H1 (cell line): Measurements from ENCODE around the gene FAM53B. TPM values are rescaled to one million over a fixed set of nuclear protein-coding genes. Genes with fewer than 3 reads are reported as not detected.

Source experiments
- CTCF ChIA-PET: fragments of 300-600 bp; sonication (Branson Sonifier 250); formaldehyde crosslinking; loops from one replicate; lab custom pipeline; 2021; ENCODE audit not compliant: partially characterized antibody; lab: Charles Lee
- POLR2A ChIA-PET: fragments of 300-600 bp; sonication (Branson Sonifier 250); formaldehyde crosslinking; loops from one replicate; lab custom pipeline; 2021; ENCODE audit warnings: inconsistent platforms; ENCODE audit not compliant: partially characterized antibody; lab: Charles Lee
- DNase-seq, 2 experiments: peaks; one replicate each; pipeline versions ENCODE4 v3.0.0 to v3.0.0-alpha.2; 2010 to 2022; ENCODE audit warnings: low spot score in 2 of 2, low read depth in 1 of 2, mixed read lengths in 1 of 2
- FAIRE-seq: peaks from 2 replicates; lab custom pipeline; 2011; peaks lifted over from hg19 to GRCh38; lab: Jason Lieb, UNC
- H2AFZ ChIP-seq: 2 replicates; pipeline ENCODE4 v1.8.1; 2012; ENCODE audit warnings: low read length, inconsistent platforms
- H2AK5ac ChIP-seq: 2 replicates; pipeline ENCODE4 v1.6.1; 2013; ENCODE audit warnings: low read depth, low read length
- H2BK120ac ChIP-seq: replicated peaks from 2 replicates; pipeline ENCODE3; 2013; ENCODE audit warnings: low read depth, low read length, inconsistent platforms
- H2BK12ac ChIP-seq: 2 replicates; pipeline ENCODE4 v1.6.1; 2013; ENCODE audit warnings: low read depth, low read length
- H2BK15ac ChIP-seq: 2 replicates; pipeline ENCODE4 v1.6.1; 2013; ENCODE audit warnings: low read length
- H2BK20ac ChIP-seq: 2 replicates; pipeline ENCODE4 v1.6.1; 2013; ENCODE audit warnings: low read length
- H2BK5ac ChIP-seq: 2 replicates; pipeline ENCODE4 v1.6.1; 2013; ENCODE audit warnings: low read depth, low read length
- H3K14ac ChIP-seq: 2 replicates; pipeline ENCODE4 v1.6.1; 2013; ENCODE audit warnings: inconsistent platforms; ENCODE audit not compliant: insufficient read length
- H3K18ac ChIP-seq: 2 replicates; pipeline ENCODE4 v1.6.1; 2013; ENCODE audit warnings: low read length; ENCODE audit errors: extremely low read depth
- H3K23ac ChIP-seq: 2 replicates; pipeline ENCODE4 v1.6.1; 2013; ENCODE audit warnings: inconsistent platforms; ENCODE audit not compliant: insufficient read length
- H3K23me2 ChIP-seq: 2 replicates; pipeline ENCODE4 v1.6.1; 2013; ENCODE audit warnings: low read depth, low read length
- H3K27ac ChIP-seq: 2 replicates; pipeline ENCODE4 v1.6.1; 2011; ENCODE audit warnings: low read depth, low read length, inconsistent platforms
- H3K27me3 ChIP-seq, 4 experiments: replicated peaks in 1 of 4; 1 replicate in 1 of 4; 2 replicates in 3 of 4; pipeline versions ENCODE4 v1.6.1 to v1.8.1; 2011 to 2013; ENCODE audit warnings: low read length in 3 of 4, mild to moderate bottlenecking in 3 of 4, inconsistent platforms in 2 of 4, mixed read lengths in 2 of 4, moderate library complexity in 1 of 4; ENCODE audit not compliant: control insufficient read depth in 3 of 4, insufficient read depth in 3 of 4; ENCODE audit errors: extremely low read depth in 1 of 4
- H3K36me3 ChIP-seq, 4 experiments: 2 replicates each; pipeline versions ENCODE4 v1.6.1 to v1.8.1; 2011 to 2013; ENCODE audit warnings: mild to moderate bottlenecking in 4 of 4, low read length in 3 of 4, moderate library complexity in 2 of 4, control low read depth in 1 of 4, inconsistent platforms in 1 of 4; ENCODE audit not compliant: insufficient read depth in 4 of 4, control insufficient read depth in 2 of 4
- H3K4ac ChIP-seq: replicated peaks from 2 replicates; pipeline ENCODE3; 2013; ENCODE audit warnings: low read length, low read depth, mixed read lengths, inconsistent platforms; ENCODE audit not compliant: insufficient read length
- H3K4me1 ChIP-seq, 4 experiments: replicated peaks in 1 of 4; 1 replicate in 1 of 4; 2 replicates in 3 of 4; pipeline versions ENCODE4 v1.6.1 to v1.8.1; 2011 to 2013; ENCODE audit warnings: low read length in 3 of 4, inconsistent platforms in 2 of 4, mixed read lengths in 1 of 4; ENCODE audit not compliant: insufficient read depth in 4 of 4, control insufficient read depth in 3 of 4
- H3K4me2 ChIP-seq, 2 experiments: 2 replicates each; pipeline versions ENCODE4 v1.6.1 to v1.8.1; 2011 to 2013; ENCODE audit warnings: low read depth in 2 of 2, low read length in 2 of 2, control low read depth in 1 of 2, inconsistent platforms in 1 of 2, mild to moderate bottlenecking in 1 of 2; ENCODE audit not compliant: insufficient read depth in 1 of 2
- H3K4me3 ChIP-seq, 4 experiments: fragments of 200-600, 300-600 bp in 1 of 4; sonication (generic), shearing (Covaris generic), sonication (Bioruptor Twin) in 1 of 4; 2 replicates each; pipeline versions ENCODE4 v1.5.1 to v1.8.1; 2011 to 2016; ENCODE audit warnings: low read length in 4 of 4, low read depth in 3 of 4, control low read depth in 2 of 4, inconsistent platforms in 2 of 4, mild to moderate bottlenecking in 2 of 4, mixed read lengths in 1 of 4, moderate library complexity in 1 of 4; ENCODE audit not compliant: insufficient read depth in 2 of 4; ENCODE audit errors: extremely low read depth in 1 of 4
- H3K56ac ChIP-seq: replicated peaks from 2 replicates; pipeline ENCODE3; 2013; ENCODE audit warnings: low read depth, mild to moderate bottlenecking, mixed read lengths, low read length, inconsistent platforms; ENCODE audit not compliant: insufficient read length
- H3K79me1 ChIP-seq: 2 replicates; pipeline ENCODE4 v1.6.1; 2013; ENCODE audit warnings: low read depth, low read length, control low read depth
- H3K79me2 ChIP-seq, 2 experiments: 2 replicates each; pipeline versions ENCODE4 v1.6.1 to v1.8.1; 2012 to 2013; ENCODE audit warnings: low read length in 2 of 2, mild to moderate bottlenecking in 2 of 2, inconsistent platforms in 1 of 2; ENCODE audit not compliant: insufficient read depth in 2 of 2, control insufficient read depth in 1 of 2
- H3K9ac ChIP-seq, 4 experiments: replicated peaks in 1 of 4; 1 replicate in 1 of 4; 2 replicates in 3 of 4; pipeline versions ENCODE4 v1.6.1 to v1.8.1; 2011 to 2013; ENCODE audit warnings: low read depth in 3 of 4, low read length in 3 of 4, control low read depth in 2 of 4, mild to moderate bottlenecking in 2 of 4, moderate library complexity in 2 of 4, inconsistent platforms in 1 of 4; ENCODE audit errors: extremely low read depth in 1 of 4
- H3K9me3 ChIP-seq, 2 experiments: 2 replicates each; pipeline versions ENCODE4 v1.6.1 to v1.8.1; 2012 to 2013; ENCODE audit warnings: mild to moderate bottlenecking in 2 of 2, moderate library complexity in 2 of 2, control low read depth in 1 of 2, inconsistent platforms in 1 of 2, low read depth in 1 of 2, low read length in 1 of 2, mixed read lengths in 1 of 2; ENCODE audit not compliant: insufficient read depth in 2 of 2
- H4K20me1 ChIP-seq, 2 experiments: replicated peaks in 1 of 2; 2 replicates each; pipeline versions ENCODE3 to v1.8.1; 2011 to 2013; ENCODE audit warnings: inconsistent platforms in 2 of 2, low read length in 2 of 2, mild to moderate bottlenecking in 1 of 2; ENCODE audit not compliant: insufficient read depth in 2 of 2, control insufficient read depth in 1 of 2
- H4K5ac ChIP-seq: 2 replicates; pipeline ENCODE4 v1.6.1; 2013; ENCODE audit warnings: low read length, low read depth, mixed read lengths, inconsistent platforms; ENCODE audit not compliant: insufficient read length
- H4K8ac ChIP-seq: 2 replicates; pipeline ENCODE4 v1.8.0; 2013; ENCODE audit warnings: mild to moderate bottlenecking, moderate library complexity, low read length, inconsistent platforms; ENCODE audit not compliant: insufficient read depth; ENCODE audit errors: extremely low read depth
- H4K91ac ChIP-seq: replicated peaks from 2 replicates; pipeline ENCODE3; 2013; ENCODE audit warnings: low read length, mixed read lengths, inconsistent platforms; ENCODE audit not compliant: insufficient read length
- ATF2 ChIP-seq: IDR thresholded peaks from 2 replicates; pipeline ENCODE4 v1.6.1; 2012; ENCODE audit warnings: low read length, inconsistent platforms
- CEBPB ChIP-seq: IDR thresholded peaks from 2 replicates; pipeline ENCODE4 v1.6.1; 2012; ENCODE audit warnings: low read depth, low read length
- EGR1 ChIP-seq: IDR thresholded peaks from 2 replicates; pipeline ENCODE4 v1.6.1; 2011; ENCODE audit warnings: low read depth, low read length, borderline replicate concordance
- FOSL1 ChIP-seq: IDR thresholded peaks from 2 replicates; pipeline ENCODE4 v1.6.1; 2011; ENCODE audit warnings: mild to moderate bottlenecking, low read depth, low read length, moderate library complexity; ENCODE audit not compliant: insufficient read depth
- HDAC2 ChIP-seq, 2 experiments: fragments of 300-600 bp in 1 of 2; sonication (generic) in 1 of 2; IDR thresholded peaks; 2 replicates each; pipeline ENCODE4 v1.6.1; 2011 to 2012; ENCODE audit warnings: low read depth in 2 of 2, low read length in 2 of 2, mild to moderate bottlenecking in 2 of 2, moderate library complexity in 2 of 2, borderline replicate concordance in 1 of 2, inconsistent platforms in 1 of 2
- JUND ChIP-seq: IDR thresholded peaks from 2 replicates; pipeline ENCODE4 v1.6.1; 2011; ENCODE audit warnings: mild to moderate bottlenecking, improper control_type of control experiment, low read length
- RBBP5 ChIP-seq: IDR thresholded peaks from 2 replicates; pipeline ENCODE4 v1.7.1; 2012; ENCODE audit warnings: low read depth, mild to moderate bottlenecking, inconsistent platforms, low read length, moderate library complexity, borderline replicate concordance
- RNF2 ChIP-seq: fragments of 200-900, 300-1000 bp; sonication (generic); IDR thresholded peaks from 2 replicates; pipeline ENCODE4 v1.7.1; 2016; ENCODE audit warnings: borderline replicate concordance, low read depth, mild to moderate bottlenecking, antibody characterized with exemption, low read length; ENCODE audit not compliant: poor library complexity, severe bottlenecking; ENCODE audit errors: missing control alignments
- SAP30 ChIP-seq: fragments of 300-600 bp; sonication (generic); IDR thresholded peaks from 2 replicates; pipeline ENCODE4 v1.7.1; 2012; ENCODE audit warnings: low read length, moderate library complexity, mild to moderate bottlenecking, inconsistent platforms; ENCODE audit not compliant: insufficient read depth, insufficient replicate concordance
- SIN3A ChIP-seq, 2 experiments: IDR thresholded peaks in 1 of 2; conservative IDR thresholded peaks in 1 of 2; 2 replicates each; pipeline ENCODE4 v1.6.1; 2011 to 2012; ENCODE audit warnings: low read length in 2 of 2, improper control_type of control experiment in 1 of 2, low read depth in 1 of 2, mild to moderate bottlenecking in 1 of 2
- SUZ12 ChIP-seq: fragments of 200-600 bp; sonication (generic); IDR thresholded peaks from 2 replicates; pipeline ENCODE4 v1.6.1; 2012; ENCODE audit warnings: mild to moderate bottlenecking, inconsistent platforms, low read length, moderate library complexity, mixed read lengths
- WGBS, 2 experiments: shearing (Covaris generic) in 1 of 2; methylation state at CpG; one replicate each; pipeline versions ENCODE4 v1.1.6 to v1.1.7; 2013 to 2015; ENCODE audit warnings: low lambda C conversion rate in 2 of 2, mixed read lengths in 2 of 2, inconsistent platforms in 1 of 2, low coverage in 1 of 2, missing lambda C conversion rate in 1 of 2; ENCODE audit not compliant: insufficient replicate concordance in 2 of 2, insufficient coverage in 1 of 2, insufficient read length in 1 of 2; ENCODE audit errors: extremely low coverage in 1 of 2, missing lambda C conversion rate in 1 of 2; 5-methylcytosine and 5-hydroxymethylcytosine counted together
- polyA plus RNA-seq, 7 experiments: library from polyadenylated mRNA; depleted of rRNA in 3 of 7; stranded (reverse) in 5 of 7; unstranded in 2 of 7; fragments of >200 nt in 5 of 7; fragments of 200-250 nt in 2 of 7; gene quantifications; 1 replicate in 5 of 7; 2 replicates in 1 of 7; 4 replicates in 1 of 7; pipeline versions ENCODE4 v1.2.1 to v1.2.3, GENCODE V29; 2011 to 2013; ENCODE audit warnings: missing spikeins in 2 of 7, mixed read lengths in 2 of 7
- total RNA-seq: library from RNA; stranded (reverse); fragmentation: NEBNext Ultra II Directional; extraction: Animal tissue kit (Norgen Biotek cat#: 25700); gene quantifications from 2 replicates; pipeline ENCODE4 v1.2.1, GENCODE V29; 2021

FAM53B gene
- total and polyA plus RNA-seq, 2 of the 8 experiments (the other 6 are each of a cell fraction or from before 2014, with no cell fraction given): 5.3 to 14.4 TPM

- H3K23me2 ChIP-seq: no peaks in the 10 kb centered on the region
- H3K56ac ChIP-seq: no peak overlapping the region
- no peak overlapping the region for H2AK5ac ChIP-seq
- H3K36me3 ChIP-seq: no peaks in the 10 kb centered on the region
- H4K20me1 ChIP-seq: peaks cover 0 to 2% of the 10 kb centered on the region in 2 experiments
- H4K5ac ChIP-seq: no peak overlapping the region
- H3K79me2 ChIP-seq: no peaks in the 10 kb centered on the region
- WGBS, 2 experiments: 68% methylated on average over 3 of the region's 3 CpGs; no CpG with 5 or more reads in 1 of the 2 experiments
- ChIA-PET CTCF (interaction anchor here (0.8 to 1.4 kb wide), 3 partner anchors 7 to 21 kb away, joined by 3 read pairs; no protein-coding TSS in a partner anchor), POLR2A (no interaction called here)
- H3K4ac ChIP-seq: no peak overlapping the region
- no peak for DNase-seq
- H2BK15ac ChIP-seq: no peak overlapping the region
- H2BK120ac ChIP-seq: no peak overlapping the region
- no peak overlapping the region for H2BK20ac ChIP-seq
- no peak overlapping the region for H3K14ac ChIP-seq
- H3K9ac ChIP-seq: no peak overlapping the region
- H3K79me1 ChIP-seq: no peaks in the 10 kb centered on the region
- H3K4me3 ChIP-seq: no peak overlapping the region
- H2BK12ac ChIP-seq: no peak overlapping the region
- no peaks in the 10 kb centered on the region for H3K27me3 ChIP-seq
- H4K91ac ChIP-seq: no peak overlapping the region
- H3K23ac ChIP-seq: no peak overlapping the region
- H3K9me3 ChIP-seq: 0 out of 4 replicates have a peak, but pooled peaks cover 0 to 3% of the 10 kb centered on the region in 2 experiments
- no peak overlapping the region for H4K8ac ChIP-seq
- no peak overlapping the region for H3K4me2 ChIP-seq
- H3K4me1 ChIP-seq: no peaks in the 10 kb centered on the region
- FAIRE-seq: no peak
- no peak overlapping the region for H2BK5ac ChIP-seq
- no peak overlapping the region for H3K27ac ChIP-seq
- H2AFZ ChIP-seq: no peak overlapping the region
- no peak overlapping the region; the same call in 1 of the 2 replicates for H3K18ac ChIP-seq
- TF ChIP-seq FOSL1: no peak
- no peak for TF ChIP-seq ATF2
- TF ChIP-seq RBBP5: no peak
- no peak for TF ChIP-seq SUZ12
- no peak for TF ChIP-seq RNF2
- TF ChIP-seq HDAC2 (IDR thresholded peaks at IDR 0.05; ENCODE audit: borderline replicate concordance in 1 of 2, low read depth in 2 of 2, low read length in 2 of 2): no peak
- no peak for TF ChIP-seq SIN3A (conservative IDR thresholded peaks at IDR 0.05 in 1 of 2, IDR thresholded peaks at IDR 0.05 in 1 of 2; ENCODE audit: low read depth in 1 of 2, low read length in 2 of 2)
- TF ChIP-seq CEBPB: no peak
- TF ChIP-seq EGR1: no peak
- no peak for TF ChIP-seq JUND
- no peak for TF ChIP-seq SAP30
These were observed 158.0 kb downstream of the FAM53B start for GRCh38 chr10:124586142-124586541.
